K562 (cell line): ENCODE data around the gene PRCP. TPM values are rescaled to one million over a fixed set of nuclear protein-coding genes. Genes with fewer than 3 reads are reported as not detected.

Source experiments
- ASH1L ChIP-seq: fragments of 450-650 bp; IDR thresholded peaks from 2 replicates; pipeline ENCODE4 v1.6.1; 2018; ENCODE audit warnings: borderline replicate concordance, mild to moderate bottlenecking, low read depth; ENCODE audit not compliant: partially characterized antibody
- BRF1 ChIP-seq: IDR thresholded peaks from 3 replicates; pipeline ENCODE4 v1.6.1; 2011; ENCODE audit warnings: borderline replicate concordance, mild to moderate bottlenecking; ENCODE audit not compliant: insufficient read length; ENCODE audit errors: extremely low read depth
- DNMT1 ChIP-seq: fragments of 450-650 bp; IDR thresholded peaks from 2 replicates; pipeline ENCODE4 v1.6.1; 2016; ENCODE audit warnings: antibody characterized with exemption, mild to moderate bottlenecking
- ID3 ChIP-seq, 2 experiments: fragments of 250-450 bp in 1 of 2; fragments of 450-650 bp in 1 of 2; sonication (Bioruptor Pico) in 1 of 2; IDR thresholded peaks; 2 replicates each; pipeline versions ENCODE4 v1.6.1 to v1.8.0; 2016 to 2021; ENCODE audit warnings: mild to moderate bottlenecking in 2 of 2, moderate library complexity in 2 of 2, missing compliant biosample characterization in 1 of 2, missing genetic modification characterization in 1 of 2
- NFATC3 ChIP-seq: fragments of 450-650 bp; IDR thresholded peaks from 2 replicates; pipeline ENCODE4 v1.6.1; 2017; ENCODE audit warnings: mild to moderate bottlenecking
- PHF20 ChIP-seq: fragments of 450-650 bp; IDR thresholded peaks from 2 replicates; pipeline ENCODE4 v1.6.1; 2018; ENCODE audit not compliant: partially characterized antibody
- PRMT5 ChIP-seq: sonication (generic); formaldehyde crosslinking; IDR thresholded peaks from 2 replicates; pipeline ENCODE4 v1.5.0; 2020; ENCODE audit warnings: missing genetic modification reagents
- PTBP1 ChIP-seq: fragments of 200-400 bp; formaldehyde crosslinking; IDR thresholded peaks from 2 replicates; pipeline ENCODE4 v1.6.1; 2017; ENCODE audit warnings: low read depth, low read length
- TAF1 ChIP-seq: IDR thresholded peaks from 2 replicates; pipeline ENCODE4 v1.6.1; 2011; ENCODE audit warnings: mild to moderate bottlenecking, low read length, moderate library complexity; ENCODE audit not compliant: insufficient read depth, control insufficient read depth, severe bottlenecking; ENCODE audit errors: extremely low read depth
- UBTF ChIP-seq, 2 experiments: IDR thresholded peaks; 2 replicates each; pipeline ENCODE4 v1.6.1; 2012; ENCODE audit warnings: improper control_type of control experiment in 2 of 2, low read depth in 2 of 2, low read length in 2 of 2, borderline replicate concordance in 1 of 2
- ZKSCAN1 ChIP-seq: fragments of 150-350 bp; IDR thresholded peaks from 2 replicates; pipeline ENCODE4 v1.6.1; 2016; ENCODE audit warnings: low read depth, low read length
- ZNF518B ChIP-seq: fragments of 250-450 bp; sonication (Bioruptor Pico); IDR thresholded peaks from 2 replicates; pipeline ENCODE4 v1.5.0; 2021; ENCODE audit warnings: mild to moderate bottlenecking, moderate library complexity
- polyA plus RNA-seq, 8 experiments: library from polyadenylated mRNA; depleted of rRNA in 4 of 8; stranded (reverse) in 5 of 8; unstranded in 3 of 8; fragments of >200 nt; fragmentation: Nextera tagmentation in 2 of 8; fragmentation: Illumina TruSeq in 1 of 8; extraction: Ambion mirVana in 2 of 8; extraction: Trizol in 1 of 8; gene quantifications; 2 replicates each; pipeline versions ENCODE4 v1.2.1 to v1.2.3, GENCODE V29; 2011 to 2014; ENCODE audit warnings: inconsistent platforms in 1 of 8, missing spikeins in 1 of 8
- total RNA-seq, 7 experiments: library from RNA; depleted of rRNA in 6 of 7; stranded (reverse); fragments of >200 nt in 6 of 7; fragmentation: Illumina TruSeq in 2 of 7; extraction: Trizol in 2 of 7; gene quantifications; 2 replicates each; pipeline versions ENCODE4 v1.2.1 to v1.2.3, GENCODE V29; 2011 to 2021; ENCODE audit warnings: low replicate concordance in 1 of 7

The PRCP gene
- total and polyA plus RNA-seq, 9 of the 15 experiments (the other 6 are each of a cell fraction or from before 2014, with no cell fraction given): 9.5 to 43.1 (median 23.2) TPM

- no peak for TF ChIP-seq ZNF518B (CRISPR knock-in tag)
- peak; percentile 75 for TF ChIP-seq TAF1
- TF ChIP-seq PRMT5 (CRISPR knock-in tag): no peak
- no peak for TF ChIP-seq BRF1
- no peak for TF ChIP-seq ASH1L
- no peak for TF ChIP-seq DNMT1
- TF ChIP-seq ID3 (CRISPR knock-in tag; IDR thresholded peaks at IDR 0.05): no peak
- peak; percentile 40; the same call in 1 of the 2 replicates for TF ChIP-seq ID3 (tag; IDR thresholded peaks at IDR 0.05)
- TF ChIP-seq PHF20: peak; percentile 17
- TF ChIP-seq NFATC3: 0 out of 2 replicates have a peak, but pooled peaks have one; percentile 15
- TF ChIP-seq PTBP1: no peak
- TF ChIP-seq ZKSCAN1: no peak
- TF ChIP-seq UBTF (IDR thresholded peaks at IDR 0.05; ENCODE audit: borderline replicate concordance in 1 of 2, low read depth in 2 of 2, low read length in 2 of 2): peak in 1 of 2 experiments; percentile 57; a peak in 1 of 4 replicates
Measured at GRCh38 chr11:82900277-82901164, at the start of gene PRCP (continued).
